Cardiac muscle cell (in vitro differentiated cells and primary cell): Measurements from ENCODE around the gene CYP27A1. TPM values are rescaled to one million over a fixed set of nuclear protein-coding genes. Genes with fewer than 3 reads are reported as not detected.

Source experiments
- DNase-seq, 2 donors: peaks; one replicate each; pipeline versions ENCODE4 v3.0.0 to v3.0.0-alpha.2; 2010 to 2017; ENCODE audit warnings: low read depth in 1 of 2, low spot score in 1 of 2
- H3K27ac ChIP-seq: fragments of 200-600 bp; sonication (generic); 2 replicates; pipeline ENCODE4 v1.5.1; 2016
- H3K27me3 ChIP-seq: fragments of 200-600 bp; sonication (generic); 2 replicates; pipeline ENCODE4 v1.6.0; 2016; ENCODE audit warnings: control low read depth
- H3K36me3 ChIP-seq: fragments of 200-600 bp; sonication (generic); 2 replicates; pipeline ENCODE4 v1.5.1; 2016; ENCODE audit warnings: control low read depth
- H3K4me1 ChIP-seq: fragments of 200-600 bp; sonication (generic); 2 replicates; pipeline ENCODE4 v1.8.1; 2017; ENCODE audit warnings: low read depth, mild to moderate bottlenecking, mixed run types
- H3K4me3 ChIP-seq: fragments of 200-600 bp; sonication (generic); 2 replicates; pipeline ENCODE4 v1.5.1; 2016; ENCODE audit warnings: mild to moderate bottlenecking
- H3K9me3 ChIP-seq: fragments of 200-600 bp; sonication (generic); 2 replicates; pipeline ENCODE4 v1.5.1; 2017; ENCODE audit warnings: low read depth, mild to moderate bottlenecking, control low read depth
- CTCF ChIP-seq: IDR thresholded peaks from 2 replicates; pipeline ENCODE4 v1.5.1; 2012; ENCODE audit warnings: low read depth, mild to moderate bottlenecking, low read length
- polyA plus RNA-seq: library from polyadenylated mRNA; unstranded; fragments of >200 nt; fragmentation: Nextera tagmentation; extraction: Ambion mirVana; gene quantifications from 2 replicates; pipeline ENCODE4 v1.2.1, GENCODE V29; 2016
- total RNA-seq: library from RNA; depleted of rRNA; stranded (reverse); fragments of >200 nt; gene quantifications from 2 replicates; pipeline ENCODE4 v1.2.3, GENCODE V29; 2016

CYP27A1 gene
- total and polyA plus RNA-seq, 2 experiments from 2014 or later = 70.6 to 106 TPM

DNA sequence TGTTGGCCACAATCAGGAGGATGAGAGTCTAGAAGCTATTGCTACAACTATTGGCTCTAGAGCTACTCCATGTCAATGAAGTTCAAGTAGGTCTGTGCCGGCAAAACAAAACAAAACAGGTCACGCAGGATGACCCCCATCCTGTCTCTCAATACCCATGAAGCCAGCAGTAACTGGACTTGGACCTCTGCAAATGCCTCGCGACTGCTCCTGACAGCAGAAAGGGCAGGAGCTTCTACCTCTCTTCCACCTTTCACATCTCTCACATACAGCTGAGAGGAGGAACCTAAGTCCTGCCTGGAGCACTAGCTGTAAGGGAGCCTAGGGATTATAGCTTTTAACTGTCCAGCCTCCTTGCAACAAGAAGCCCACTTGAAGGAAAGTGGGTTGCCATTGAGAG, 33.7 kb downstream of the CYP27A1 start:
- TF ChIP-seq CTCF = no peak
- Histone ChIP-seq H3K27ac (no peak overlapping the region), H3K4me3 (no peak overlapping the region), H3K36me3 (peaks cover 37% of the 10 kb centered on the region), H3K9me3 (no peaks in the 10 kb centered on the region), H3K4me1 (peaks cover 4% of the 10 kb centered on the region), H3K27me3 (no peaks in the 10 kb centered on the region)
- DNase-seq = no peak

DNA sequence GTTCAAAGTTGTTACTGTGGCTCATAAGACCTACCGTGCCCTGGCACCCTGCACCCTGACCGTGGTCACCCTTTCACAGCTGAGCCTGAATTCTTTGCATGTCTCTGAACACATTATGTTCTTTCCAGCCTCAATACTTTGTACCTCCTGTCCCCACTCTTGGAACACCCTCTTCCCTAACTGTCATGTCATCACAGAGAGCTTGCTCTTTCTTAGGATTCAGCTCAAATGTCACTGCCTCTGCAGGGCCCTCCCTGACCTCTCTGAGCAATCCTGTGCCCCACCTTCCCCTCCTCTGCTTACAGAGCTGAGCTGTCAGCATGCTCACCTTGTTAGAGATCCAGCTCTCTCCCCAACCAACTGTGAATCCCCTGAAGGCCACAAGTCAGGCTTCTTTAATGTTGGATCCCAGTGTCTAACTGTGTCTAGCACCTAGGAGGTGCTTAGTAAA, 34.6 kb downstream of the CYP27A1 start:
- peak in 1 of 2 donors; percentile 49 for DNase-seq
- Histone ChIP-seq H3K9me3 (no peaks in the 10 kb centered on the region), H3K27me3 (no peaks in the 10 kb centered on the region), H3K4me3 (no peak overlapping the region), H3K27ac (peak overlapping the region; percentile 67), H3K4me1 (peaks cover 4% of the 10 kb centered on the region), H3K36me3 (peaks cover 37% of the 10 kb centered on the region)
- TF ChIP-seq CTCF = no peak

GRCh38 chr2:218819093-218819492, 37.1 kb downstream of the CYP27A1 start:
- DNase-seq = no peak
- no peaks in the 10 kb centered on the region for H3K27me3 ChIP-seq
- no peak for TF ChIP-seq CTCF
- H3K36me3 ChIP-seq = peaks cover 19% of the 10 kb centered on the region
- no peaks in the 10 kb centered on the region for H3K9me3 ChIP-seq
- peaks cover 17% of the 10 kb centered on the region for H3K4me1 ChIP-seq
- H3K4me3 ChIP-seq = no peak overlapping the region
- H3K27ac ChIP-seq = no peak overlapping the region

DNA sequence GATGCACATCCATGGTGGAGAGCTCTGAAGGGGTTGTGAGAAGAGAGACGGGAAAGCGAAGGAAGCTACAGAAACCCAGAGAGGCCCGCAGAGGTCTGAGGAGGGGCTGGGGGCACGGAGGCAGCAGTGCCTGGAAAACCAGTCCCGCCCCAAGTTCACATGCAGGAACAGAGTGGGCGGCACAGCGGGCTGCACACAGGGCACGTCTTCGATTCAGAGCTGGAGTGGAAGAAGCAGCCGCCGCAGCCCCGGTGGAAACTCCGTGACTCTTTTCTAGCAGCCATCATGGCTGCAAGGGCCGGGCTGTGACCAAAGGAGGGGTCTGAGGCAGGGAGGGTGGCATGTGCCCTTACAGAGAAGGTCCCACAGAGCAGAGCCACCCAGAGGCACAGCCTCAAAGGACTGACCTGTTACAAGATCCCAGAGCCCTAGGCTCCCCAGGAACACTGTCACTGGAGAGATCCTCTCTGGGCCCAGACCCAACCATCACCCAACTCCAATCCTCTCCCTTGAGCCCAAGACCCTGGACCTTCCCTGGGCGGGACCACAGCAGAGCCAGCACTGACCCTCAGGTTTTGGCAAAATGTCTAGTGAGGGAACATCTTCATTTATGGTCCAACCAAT, 38.9 kb downstream of the CYP27A1 start:
- no peak for DNase-seq
- no peak for TF ChIP-seq CTCF

GRCh38 chr2:218821605-218822211, 39.8 kb downstream of the CYP27A1 start:
- no peak for TF ChIP-seq CTCF
- Histone ChIP-seq H3K9me3 (no peaks in the 10 kb centered on the region), H3K27me3 (no peaks in the 10 kb centered on the region), H3K27ac (no peak overlapping the region), H3K4me1 (peaks cover 13% of the 10 kb centered on the region), H3K4me3 (no peak overlapping the region), H3K36me3 (peaks cover 6% of the 10 kb centered on the region)
- DNase-seq = no peak

More for the DNA sequence above, 38.9 kb downstream of the CYP27A1 start:
- Histone ChIP-seq H3K4me1 (peaks cover 17% of the 10 kb centered on the region), H3K9me3 (no peaks in the 10 kb centered on the region), H3K27me3 (no peaks in the 10 kb centered on the region), H3K4me3 (no peak overlapping the region), H3K36me3 (peaks cover 7% of the 10 kb centered on the region), H3K27ac (no peak overlapping the region)
